T-helper 17 cell (primary cell): ENCODE measurements around the gene PRDM16. TPM values are rescaled to one million over a fixed set of nuclear protein-coding genes. Genes with fewer than 3 reads are reported as not detected.

Experiments
- ATAC-seq: fragments of 150-1000 bp; cut with Tn5 transposase; 2 replicates; pipeline ENCODE4 v1.10.0; 2021; ENCODE audit warnings: mild to moderate bottlenecking, moderate library complexity
- DNase-seq, 3 donors: peaks; one replicate each; pipeline versions ENCODE4 v3.0.0 to v3.0.0-alpha.2; 2020 to 2021
- H3K9me3 ChIP-seq: one replicate; pipeline ENCODE4 v1.7.0; 2013; ENCODE audit warnings: low read length, mild to moderate bottlenecking; ENCODE audit not compliant: control insufficient read depth, poor library complexity, severe bottlenecking
- H3K27ac Mint-ChIP-seq: one replicate; pipeline ENCODE4 v1.8.0; 2022; ENCODE audit warnings: mild to moderate bottlenecking, moderate library complexity, mixed read lengths
- H3K27me3 Mint-ChIP-seq: one replicate; pipeline ENCODE4 v1.8.0; 2022; ENCODE audit warnings: mixed read lengths
- H3K36me3 Mint-ChIP-seq: one replicate; pipeline ENCODE4 v1.8.0; 2022; ENCODE audit warnings: low read depth, mixed read lengths
- H3K4me1 Mint-ChIP-seq: one replicate; pipeline ENCODE4 v1.8.0; 2022; ENCODE audit warnings: mild to moderate bottlenecking, mixed read lengths
- H3K4me3 Mint-ChIP-seq: one replicate; pipeline ENCODE4 v1.8.0; 2022; ENCODE audit warnings: mild to moderate bottlenecking, moderate library complexity, mixed read lengths
- total RNA-seq, 4 donors: library from RNA in 2 of 4; stranded (reverse) in 2 of 4; gene quantifications; one replicate each; pipeline ENCODE4 v1.2.3 and lab custom pipeline; 2022 to 2026

The PRDM16 gene
- total RNA-seq, 2 donors from 2014 or later = not detected

DNA sequence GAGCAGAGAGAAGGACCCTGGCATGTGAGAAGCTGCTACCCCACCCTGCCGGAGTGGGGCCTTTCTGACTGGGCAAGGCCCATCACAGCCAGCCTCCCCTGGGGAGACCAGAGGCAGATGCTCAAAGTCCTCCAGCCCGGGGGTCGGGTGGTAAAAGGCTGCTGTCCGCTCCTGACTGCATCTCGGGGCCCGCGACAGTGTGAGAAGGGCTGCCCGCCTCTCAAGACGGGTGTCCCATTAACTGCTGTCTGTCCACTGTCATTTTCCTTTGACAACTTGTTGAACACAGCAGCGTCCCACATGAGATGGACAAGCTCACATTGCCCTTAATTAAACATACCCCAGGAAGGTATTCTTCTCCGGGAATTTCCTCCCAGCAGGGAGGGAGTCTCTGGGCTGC lies 294.0 kb downstream of the PRDM16 start:
- ATAC-seq (no peak), DNase-seq (no peak)
- no peaks in the 10 kb centered on the region for H3K36me3 Mint-ChIP-seq
- no peak overlapping the region for H3K27ac Mint-ChIP-seq
- no peak overlapping the region for H3K4me3 Mint-ChIP-seq
- H3K4me1 Mint-ChIP-seq = no peaks in the 10 kb centered on the region
- H3K27me3 Mint-ChIP-seq = peaks cover 42% of the 10 kb centered on the region
- no peaks in the 10 kb centered on the region for H3K9me3 ChIP-seq

DNA sequence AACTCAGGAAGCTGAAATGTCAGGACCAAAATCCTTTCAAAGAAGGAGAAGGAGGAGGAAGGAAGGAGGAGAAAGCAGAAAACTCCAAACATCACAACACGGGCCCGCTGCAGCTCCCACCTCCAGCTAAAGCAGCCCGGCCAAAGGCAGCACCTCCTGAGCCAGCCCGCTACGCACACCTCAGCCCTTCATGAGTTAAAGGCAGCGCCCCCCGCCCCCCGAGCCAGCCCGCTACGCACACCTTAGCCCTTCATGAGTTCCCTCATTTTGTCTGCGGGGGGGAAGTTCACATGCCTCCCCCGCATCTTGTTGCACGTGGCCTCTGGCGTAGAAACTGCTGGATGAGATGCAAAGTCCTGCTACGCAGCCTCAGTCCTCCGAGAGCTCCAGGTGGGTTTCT lies 294.8 kb downstream of the PRDM16 start:
- H3K27me3 Mint-ChIP-seq = peaks cover 35% of the 10 kb centered on the region
- H3K4me3 Mint-ChIP-seq = no peak overlapping the region
- no peaks in the 10 kb centered on the region for H3K9me3 ChIP-seq
- ATAC-seq (no peak), DNase-seq (no peak)
- H3K36me3 Mint-ChIP-seq = no peaks in the 10 kb centered on the region
- H3K27ac Mint-ChIP-seq = no peak overlapping the region
- no peaks in the 10 kb centered on the region for H3K4me1 Mint-ChIP-seq

DNA sequence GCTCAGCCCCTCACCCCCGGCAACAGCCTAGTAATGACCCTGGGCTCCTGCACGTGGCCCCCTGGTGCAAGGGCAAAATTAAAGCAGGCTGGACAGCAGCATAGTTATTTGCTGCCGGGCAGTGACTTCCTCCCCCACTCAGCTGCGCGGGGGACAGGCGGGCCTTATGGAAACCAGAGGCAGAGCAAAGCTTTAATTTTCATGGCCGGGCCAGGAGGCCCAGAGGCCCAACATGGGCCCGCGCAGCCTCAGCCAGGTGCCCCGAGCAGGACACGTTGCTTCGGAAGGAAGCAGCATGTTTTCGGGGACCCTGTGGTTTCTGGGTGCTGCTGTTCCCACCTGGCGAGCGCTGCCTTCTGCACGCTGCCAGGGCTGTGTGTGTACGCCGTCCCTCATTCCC lies 295.5 kb downstream of the PRDM16 start:
- no peak for ATAC-seq
- Mint-ChIP-seq H3K4me3 (no peak overlapping the region), H3K36me3 (no peaks in the 10 kb centered on the region), H3K27me3 (peaks cover 32% of the 10 kb centered on the region), H3K4me1 (no peaks in the 10 kb centered on the region), H3K27ac (no peak overlapping the region)
- H3K9me3 ChIP-seq = no peaks in the 10 kb centered on the region
- no peak for DNase-seq

DNA sequence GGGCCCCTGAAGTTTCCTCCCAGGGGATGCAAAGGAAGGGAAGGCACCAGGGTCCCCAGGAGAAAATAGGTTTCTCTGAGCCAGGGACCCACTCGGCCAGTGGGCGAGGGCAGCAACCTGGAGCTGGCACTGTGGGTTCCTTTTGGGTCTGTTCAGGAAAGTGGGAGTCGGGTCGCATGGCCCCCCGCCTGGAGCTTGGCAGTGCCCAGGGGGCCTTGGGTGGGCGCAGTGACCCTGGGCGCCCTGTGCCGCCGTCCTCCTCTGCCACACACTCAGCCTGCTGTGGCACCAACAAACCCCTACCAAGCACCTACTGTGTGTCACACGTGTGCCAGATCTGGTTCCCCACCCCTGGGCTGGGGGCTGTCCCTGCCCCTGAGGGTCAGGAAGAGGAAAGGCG lies 296.0 kb downstream of the PRDM16 start:
- no peaks in the 10 kb centered on the region for H3K9me3 ChIP-seq
- Mint-ChIP-seq H3K36me3 (no peaks in the 10 kb centered on the region), H3K4me3 (no peak overlapping the region), H3K27ac (no peak overlapping the region), H3K4me1 (no peaks in the 10 kb centered on the region), H3K27me3 (peaks cover 32% of the 10 kb centered on the region)
- ATAC-seq (no peak), DNase-seq (no peak)

DNA sequence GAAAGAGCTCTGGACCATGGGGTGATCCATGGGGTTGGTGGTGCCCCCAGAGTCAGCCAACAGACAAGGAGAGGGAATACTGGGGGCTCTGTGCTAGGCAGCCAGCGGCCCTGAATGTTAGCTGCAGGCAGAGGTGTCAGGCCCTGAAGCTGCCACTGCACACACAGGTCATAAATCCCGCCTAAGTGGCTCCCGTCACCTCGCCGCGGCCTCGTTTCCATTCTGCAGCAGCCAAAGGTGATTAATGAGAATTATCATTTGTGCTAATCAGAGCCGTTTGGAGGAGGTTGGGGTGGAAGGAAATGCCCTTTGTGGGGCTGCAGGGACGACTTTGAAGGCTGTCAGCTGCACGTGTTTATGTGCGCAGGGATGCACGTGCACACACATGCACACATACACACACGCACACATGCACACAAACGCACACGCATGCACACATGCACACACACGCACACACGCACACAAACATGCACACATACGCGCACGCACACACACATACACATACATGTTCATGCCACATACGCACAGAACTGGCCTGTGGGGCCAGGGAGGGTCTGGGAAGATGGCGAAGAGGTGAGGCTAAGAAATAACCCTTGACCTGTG lies 296.6 kb downstream of the PRDM16 start:
- DNase-seq (no peak), ATAC-seq (no peak)
- Mint-ChIP-seq H3K27me3 (peaks cover 26% of the 10 kb centered on the region), H3K36me3 (no peaks in the 10 kb centered on the region), H3K4me1 (no peaks in the 10 kb centered on the region), H3K27ac (no peak overlapping the region), H3K4me3 (no peak overlapping the region)
- H3K9me3 ChIP-seq = no peaks in the 10 kb centered on the region

DNA sequence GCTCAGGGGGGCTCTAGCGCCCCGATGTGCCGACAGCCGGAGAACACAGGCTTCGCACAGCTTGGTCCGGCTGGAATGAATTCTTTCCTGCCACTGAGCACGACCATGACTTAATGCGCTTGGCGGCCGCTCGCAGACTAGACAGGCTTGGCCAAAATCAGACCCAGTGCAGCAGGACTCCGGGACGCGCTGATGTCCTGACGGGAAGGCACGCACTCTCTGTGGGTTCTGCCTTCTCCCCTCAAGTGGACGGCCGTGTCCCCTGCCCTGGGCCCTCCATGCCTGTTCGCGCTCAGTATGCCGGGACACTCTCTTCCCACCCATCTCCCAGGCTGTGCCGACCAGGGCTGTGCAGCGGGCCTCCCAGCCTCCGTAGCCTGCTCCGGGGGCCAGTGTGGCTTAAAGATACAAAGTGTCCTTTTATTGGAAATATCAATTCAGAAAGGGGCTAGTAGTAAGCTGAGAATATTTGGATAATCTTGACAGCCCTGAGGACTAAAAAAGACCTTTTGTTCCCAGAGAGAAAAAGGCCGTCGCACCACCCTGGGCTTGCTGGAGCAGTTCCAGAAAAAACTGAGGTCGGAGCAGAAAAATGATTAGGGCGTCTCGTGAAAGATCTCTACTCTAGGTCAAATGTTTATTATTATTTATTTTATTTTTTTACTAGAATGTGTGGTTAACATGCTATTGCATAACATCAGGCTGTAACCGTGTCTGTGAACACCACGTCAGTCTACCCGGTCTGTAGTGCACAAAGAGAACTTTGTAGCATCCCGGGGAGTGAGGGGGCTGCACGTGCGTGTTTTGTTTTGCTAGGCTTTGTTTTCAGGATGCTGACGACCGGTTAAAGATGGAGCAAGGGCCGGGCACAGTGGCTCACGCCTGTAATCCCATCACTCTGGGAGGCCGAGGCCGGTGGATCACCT lies 297.4 kb downstream of the PRDM16 start:
- no peak for DNase-seq
- no peaks in the 10 kb centered on the region for H3K9me3 ChIP-seq
- no peaks in the 10 kb centered on the region for H3K4me1 Mint-ChIP-seq
- no peak overlapping the region for H3K27ac Mint-ChIP-seq
- peaks cover 22% of the 10 kb centered on the region for H3K27me3 Mint-ChIP-seq
- H3K4me3 Mint-ChIP-seq = no peak overlapping the region
- H3K36me3 Mint-ChIP-seq = no peaks in the 10 kb centered on the region
- no peak for ATAC-seq

DNA sequence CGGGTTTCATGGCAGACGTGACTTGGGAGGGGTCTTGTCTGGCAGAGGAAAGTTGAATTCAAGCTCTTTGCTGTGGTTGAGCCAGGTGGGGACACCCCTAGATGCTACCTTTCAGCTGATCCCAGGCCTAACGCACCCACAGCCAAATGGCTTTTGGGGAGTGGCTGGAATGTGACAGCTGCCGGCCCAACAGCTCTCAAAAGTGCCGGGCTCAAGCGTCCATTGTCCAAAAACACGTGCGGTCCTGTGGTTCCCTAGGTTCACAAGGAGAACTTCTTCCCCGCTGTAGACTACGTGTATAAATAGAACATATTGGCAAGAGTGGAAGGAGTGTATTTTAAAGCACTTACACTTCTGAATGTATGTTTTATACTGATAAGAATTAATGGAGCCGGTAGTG lies 298.4 kb downstream of the PRDM16 start:
- DNase-seq (no peak), ATAC-seq (no peak)
- H3K9me3 ChIP-seq = no peaks in the 10 kb centered on the region
- Mint-ChIP-seq H3K27ac (no peak overlapping the region), H3K27me3 (peaks cover 12% of the 10 kb centered on the region), H3K4me1 (peaks cover under 1% of the 10 kb centered on the region), H3K36me3 (no peaks in the 10 kb centered on the region), H3K4me3 (no peak overlapping the region)

DNA sequence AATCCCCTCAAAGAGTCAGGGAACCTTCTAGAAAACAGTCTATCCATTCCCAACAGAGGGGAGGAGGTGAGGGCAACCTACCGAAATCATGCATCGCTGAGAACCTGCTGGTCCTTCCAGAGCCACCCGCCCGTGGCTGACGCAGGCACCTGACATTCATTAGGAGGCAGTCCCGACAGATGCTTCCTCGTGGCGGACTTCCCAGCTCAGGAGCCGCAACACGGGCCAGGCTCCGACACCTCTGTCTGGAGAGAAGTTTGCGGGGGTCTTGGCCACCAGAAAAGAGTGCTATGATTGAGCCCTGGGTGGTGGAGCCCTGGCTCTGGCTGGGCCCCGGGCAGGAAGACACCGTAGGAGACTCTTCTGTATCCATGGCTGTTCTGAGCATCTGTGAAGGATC lies 299.1 kb downstream of the PRDM16 start:
- H3K4me1 Mint-ChIP-seq = peaks cover 4% of the 10 kb centered on the region
- ATAC-seq (no peak), DNase-seq (no peak)
- H3K27me3 Mint-ChIP-seq = peaks cover 10% of the 10 kb centered on the region
- no peak overlapping the region for H3K4me3 Mint-ChIP-seq
- no peaks in the 10 kb centered on the region for H3K9me3 ChIP-seq
- no peaks in the 10 kb centered on the region for H3K36me3 Mint-ChIP-seq
- H3K27ac Mint-ChIP-seq = no peak overlapping the region

DNA sequence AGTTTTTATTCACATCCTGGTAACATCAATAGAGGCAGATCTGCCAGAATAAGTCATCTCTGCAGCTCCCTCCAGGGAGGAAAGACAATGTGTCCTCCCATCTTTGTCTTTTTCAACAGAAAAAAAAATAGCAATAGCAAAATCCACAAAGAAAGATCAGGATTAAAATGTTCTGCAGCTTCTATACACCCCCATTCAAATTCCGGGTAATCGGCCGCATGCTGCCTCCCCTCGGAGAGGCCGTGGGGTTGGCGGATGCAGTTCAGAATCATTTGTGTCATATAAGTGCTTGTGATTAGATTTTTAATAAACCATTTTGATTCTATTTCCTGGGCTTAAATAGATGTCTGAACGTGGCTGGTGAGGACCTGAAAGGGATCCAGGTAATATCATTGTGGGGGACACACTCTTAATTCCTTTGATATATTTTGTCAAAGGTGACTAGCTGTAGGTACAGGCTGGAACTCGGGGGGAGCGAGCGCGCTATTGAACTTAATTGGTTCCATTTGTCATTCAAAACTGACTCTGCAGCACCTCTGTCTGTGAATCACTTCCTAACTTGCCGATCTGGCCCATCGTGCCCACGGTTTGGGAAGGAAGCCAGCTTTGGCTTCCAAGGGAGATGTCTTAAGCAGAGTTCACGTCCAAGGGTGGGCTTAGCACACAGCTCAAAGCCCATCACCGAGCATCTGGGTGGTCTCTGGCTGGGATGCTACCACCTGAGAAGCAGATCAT lies 299.9 kb downstream of the PRDM16 start:
- no peak for DNase-seq
- no peak overlapping the region for H3K27ac Mint-ChIP-seq
- H3K4me1 Mint-ChIP-seq = peaks cover 4% of the 10 kb centered on the region
- H3K4me3 Mint-ChIP-seq = no peak overlapping the region
- no peak for ATAC-seq
- no peaks in the 10 kb centered on the region for H3K9me3 ChIP-seq
- no peaks in the 10 kb centered on the region for H3K36me3 Mint-ChIP-seq
- H3K27me3 Mint-ChIP-seq = peaks cover 3% of the 10 kb centered on the region

DNA sequence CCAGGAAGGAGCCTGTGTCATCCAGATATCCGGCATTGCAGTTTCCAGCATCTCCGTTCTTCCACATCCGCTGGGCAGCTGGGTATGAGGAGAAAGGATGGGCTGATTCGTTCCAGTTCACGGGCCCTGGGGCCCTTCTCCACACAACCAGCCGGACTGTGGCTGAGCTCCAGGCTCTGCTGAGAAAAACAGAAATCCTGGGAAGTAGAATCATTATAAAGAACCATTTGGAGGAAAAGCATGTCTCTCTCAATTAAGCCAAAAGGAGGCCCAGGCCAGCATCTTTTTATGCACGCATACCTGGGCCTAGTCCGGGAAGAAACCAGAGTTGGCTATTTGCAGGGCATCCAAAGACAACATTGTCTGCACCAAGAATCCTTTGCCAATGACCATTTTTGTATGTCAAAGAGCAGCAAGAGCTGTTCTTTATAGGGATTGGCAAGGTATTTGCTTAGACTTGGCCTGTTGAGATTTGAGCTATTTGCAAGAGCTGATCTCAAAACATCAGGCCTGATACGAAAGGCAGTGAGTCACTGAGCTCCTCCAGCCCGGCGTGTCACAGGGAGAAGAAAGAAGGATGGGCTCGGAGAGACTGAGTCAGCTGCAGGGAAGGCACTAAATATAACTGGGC lies 300.6 kb downstream of the PRDM16 start:
- H3K9me3 ChIP-seq = no peaks in the 10 kb centered on the region
- no peak for DNase-seq
- H3K27me3 Mint-ChIP-seq = no peaks in the 10 kb centered on the region
- H3K4me1 Mint-ChIP-seq = peaks cover 6% of the 10 kb centered on the region
- H3K36me3 Mint-ChIP-seq = no peaks in the 10 kb centered on the region
- H3K4me3 Mint-ChIP-seq = no peak overlapping the region
- no peak for ATAC-seq
- H3K27ac Mint-ChIP-seq = no peak overlapping the region

DNA sequence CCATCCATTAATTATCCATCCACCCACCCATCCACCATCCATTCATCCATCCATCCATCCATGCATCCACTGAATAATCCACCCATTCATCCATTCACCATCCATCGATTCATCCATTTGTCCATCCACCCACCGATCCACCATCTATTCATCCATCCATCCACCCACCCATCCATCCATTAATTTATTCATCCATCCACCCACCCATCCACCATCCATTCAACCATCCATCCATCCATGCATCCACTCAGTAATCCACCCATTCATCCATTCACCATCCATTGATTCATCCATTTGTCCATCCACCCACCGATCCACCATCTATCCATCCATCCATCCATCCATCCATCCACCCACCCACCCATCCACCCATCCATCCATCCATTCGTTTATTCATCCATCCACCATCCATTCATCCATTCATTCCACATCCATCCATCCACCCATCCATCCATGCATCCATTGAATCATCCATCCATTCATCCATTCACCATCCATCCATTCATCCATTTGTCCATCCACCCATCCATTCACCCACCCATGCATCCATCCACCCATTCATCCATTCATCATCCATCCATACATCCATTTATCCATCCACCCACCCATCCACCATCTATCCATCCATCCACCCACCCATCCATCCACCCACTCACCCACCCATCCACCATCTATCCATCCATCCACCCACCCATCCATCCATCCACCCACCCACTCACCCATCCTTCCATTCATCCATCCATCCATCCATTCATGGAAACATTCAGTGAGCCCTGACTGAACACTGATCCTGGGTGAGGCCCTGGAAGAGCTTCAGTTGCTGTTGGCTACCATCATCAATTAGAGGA lies 302.1 kb downstream of the PRDM16 start:
- Mint-ChIP-seq H3K27me3 (no peaks in the 10 kb centered on the region), H3K4me1 (peaks cover 6% of the 10 kb centered on the region), H3K4me3 (no peak overlapping the region), H3K36me3 (no peaks in the 10 kb centered on the region), H3K27ac (no peak overlapping the region)
- no peak for ATAC-seq
- no peak for DNase-seq
- no peaks in the 10 kb centered on the region for H3K9me3 ChIP-seq

DNA sequence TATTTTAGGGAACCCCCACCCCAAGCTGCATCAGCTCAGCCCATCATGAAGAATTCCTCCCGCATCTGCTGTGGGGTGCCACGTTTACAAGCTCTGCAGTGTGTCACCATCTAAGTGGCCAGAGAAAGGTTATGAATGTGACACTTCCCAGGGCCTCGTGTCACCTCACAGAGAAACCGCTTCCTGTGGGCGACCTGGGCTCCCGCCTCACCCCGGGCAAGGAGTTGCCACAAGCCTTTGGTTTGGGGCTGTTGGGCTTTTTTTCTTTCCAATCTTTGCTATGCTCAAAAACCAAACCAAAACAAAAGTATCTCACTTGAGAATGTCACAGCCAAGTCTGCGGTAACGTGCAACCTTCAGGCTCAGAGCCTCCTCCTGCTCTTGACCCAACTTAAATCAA lies 303.3 kb downstream of the PRDM16 start:
- no peak for ATAC-seq
- Mint-ChIP-seq H3K4me3 (no peak overlapping the region), H3K36me3 (no peaks in the 10 kb centered on the region)

More for the DNA sequence above, 303.3 kb downstream of the PRDM16 start:
- H3K9me3 ChIP-seq = no peaks in the 10 kb centered on the region
- no peak for DNase-seq
- no peak overlapping the region for H3K27ac Mint-ChIP-seq
- H3K27me3 Mint-ChIP-seq = peaks cover 5% of the 10 kb centered on the region
- peaks cover 6% of the 10 kb centered on the region for H3K4me1 Mint-ChIP-seq
